Muscle layer of duodenum (tissue), 2 donors: ENCODE measurements around the gene GALNT16.

Experiments
- H3K27ac ChIP-seq: one replicate; pipeline ENCODE4 v1.7.0; 2013; ENCODE audit warnings: mild to moderate bottlenecking, low read length
- H3K27me3 ChIP-seq: one replicate; pipeline ENCODE4 v1.7.0; 2013; ENCODE audit warnings: low read depth, mild to moderate bottlenecking, control low read depth, low read length
- H3K36me3 ChIP-seq, 2 donors: one replicate each; pipeline ENCODE4 v1.7.0; 2013; ENCODE audit warnings: low read length in 2 of 2, control low read depth in 1 of 2, mild to moderate bottlenecking in 1 of 2; ENCODE audit not compliant: insufficient read depth in 2 of 2, control insufficient read depth in 1 of 2
- H3K4me1 ChIP-seq, 2 donors: one replicate each; pipeline ENCODE4 v1.7.0; 2013; ENCODE audit warnings: low read length in 2 of 2, mild to moderate bottlenecking in 2 of 2, control low read depth in 1 of 2, moderate library complexity in 1 of 2; ENCODE audit not compliant: insufficient read depth in 2 of 2, control insufficient read depth in 1 of 2
- H3K4me3 ChIP-seq, 2 donors: one replicate each; pipeline ENCODE4 v1.7.0; 2013; ENCODE audit warnings: low read length in 2 of 2, low read depth in 1 of 2, mild to moderate bottlenecking in 1 of 2
- H3K9me3 ChIP-seq, 2 donors: one replicate each; pipeline ENCODE4 v1.7.0; 2013; ENCODE audit warnings: low read length in 2 of 2, control low read depth in 1 of 2, mild to moderate bottlenecking in 1 of 2; ENCODE audit not compliant: control insufficient read depth in 1 of 2
- donor health status: healthy.

The GALNT16 gene

DNA sequence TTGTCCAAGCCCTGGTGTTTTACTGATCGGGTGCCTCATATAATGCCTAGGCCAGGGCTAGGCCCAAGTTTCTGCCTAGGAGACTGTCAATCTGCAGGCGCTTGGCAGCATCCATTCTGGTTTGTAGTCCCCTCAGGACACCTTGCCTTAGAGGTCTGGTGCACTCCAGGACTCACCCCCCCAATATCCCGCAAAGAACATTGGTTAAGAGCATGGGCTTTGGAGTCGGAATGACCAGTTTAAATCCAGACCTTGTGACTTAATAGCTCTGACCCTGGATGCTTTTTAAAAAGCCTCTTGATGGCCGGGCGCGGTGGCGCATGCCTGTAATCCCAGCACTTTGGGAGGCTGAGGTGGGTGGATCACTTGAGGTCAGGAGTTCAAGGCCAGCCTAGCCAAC lies 60.0 kb downstream of the GALNT16 start:
- Histone ChIP-seq H3K36me3 (no peaks in the 10 kb centered on the region), H3K27ac (no peak overlapping the region), H3K9me3 (no peaks in the 10 kb centered on the region), H3K4me3 (no peak overlapping the region), H3K4me1 (peaks cover 8 to 13% of the 10 kb centered on the region in 2 donors), H3K27me3 (no peaks in the 10 kb centered on the region)

GRCh38 chr14:69320581-69321365 lies 60.8 kb downstream of the GALNT16 start:
- Histone ChIP-seq H3K36me3 (no peaks in the 10 kb centered on the region), H3K4me1 (peaks cover 8 to 13% of the 10 kb centered on the region in 2 donors), H3K27me3 (no peaks in the 10 kb centered on the region), H3K27ac (no peak overlapping the region), H3K9me3 (no peaks in the 10 kb centered on the region), H3K4me3 (no peak overlapping the region)

DNA sequence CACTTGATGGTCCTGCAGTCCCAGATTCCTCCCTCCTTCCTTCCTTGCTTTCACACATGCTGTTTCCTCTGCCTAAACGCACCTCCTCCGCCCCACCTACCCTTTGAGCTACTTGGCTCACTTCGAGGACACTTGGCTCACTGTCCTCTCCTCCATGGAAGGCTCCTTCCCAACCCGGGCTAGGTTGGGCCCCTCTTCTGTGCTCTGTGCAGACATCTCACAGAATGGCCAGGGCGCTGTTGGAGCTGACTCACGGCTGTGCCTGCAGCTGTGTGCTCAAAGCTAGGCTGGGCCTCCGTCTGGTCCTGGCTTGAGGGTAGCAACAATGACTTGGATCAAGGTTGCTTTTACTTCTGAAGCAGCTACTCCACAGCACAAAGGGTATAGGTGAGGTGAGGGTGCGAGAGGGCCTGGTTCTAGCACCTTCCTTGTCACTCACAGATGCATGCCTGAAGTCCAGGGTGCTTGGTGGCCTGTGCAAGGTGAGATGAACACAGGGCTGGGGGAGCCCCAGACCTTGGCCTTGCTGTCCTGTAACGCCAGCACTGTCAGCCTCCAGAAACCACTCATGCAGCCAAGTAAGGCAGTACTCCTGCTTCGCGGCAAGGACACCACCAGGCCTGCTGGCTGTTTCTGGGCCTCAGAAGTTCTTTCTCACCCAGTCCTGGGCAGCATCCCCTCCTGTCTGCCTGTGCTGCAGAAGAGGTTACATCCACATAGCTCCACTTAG lies 61.8 kb downstream of the GALNT16 start:
- H3K27ac ChIP-seq: no peak overlapping the region
- H3K36me3 ChIP-seq: no peaks in the 10 kb centered on the region
- no peak overlapping the region for H3K4me3 ChIP-seq

DNA sequence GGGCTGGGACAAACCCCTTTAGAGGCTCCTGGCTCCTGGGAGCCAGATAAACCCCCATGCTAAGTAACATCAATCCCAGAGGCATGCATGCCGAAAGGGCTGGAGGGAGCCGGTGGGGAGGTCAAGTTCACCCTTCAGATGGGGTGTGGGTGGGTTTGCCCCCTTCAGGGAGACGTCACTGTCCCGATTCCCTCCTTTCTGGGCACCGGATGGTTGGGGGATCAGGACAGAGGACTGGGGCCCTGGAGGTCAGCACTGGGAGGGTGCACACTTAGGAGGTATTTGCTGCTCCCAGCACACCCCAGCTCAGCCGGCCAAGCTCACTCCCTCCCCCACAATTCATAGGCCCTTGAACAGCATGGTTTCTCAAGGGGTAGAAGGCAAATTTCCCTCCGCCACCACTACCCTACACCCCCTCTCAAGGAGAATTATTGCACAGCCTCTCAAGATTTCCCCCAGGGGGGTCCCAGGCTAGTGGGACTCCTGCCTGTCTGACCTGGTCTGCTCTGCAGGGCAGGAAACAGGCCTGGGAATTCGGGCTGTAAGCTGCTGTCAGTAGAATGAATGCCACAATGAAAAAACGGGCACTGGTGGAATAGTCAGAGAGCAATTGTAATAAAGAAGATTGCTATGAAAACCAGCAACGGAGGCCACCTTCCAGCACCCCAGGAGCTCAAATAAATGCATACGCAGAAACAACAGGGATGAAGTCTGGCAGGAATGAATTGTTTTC lies 63.5 kb downstream of the GALNT16 start:
- Histone ChIP-seq H3K27ac (no peak overlapping the region), H3K27me3 (no peaks in the 10 kb centered on the region), H3K4me1 (no peaks in the 10 kb centered on the region), H3K36me3 (no peaks in the 10 kb centered on the region), H3K4me3 (no peak overlapping the region), H3K9me3 (no peaks in the 10 kb centered on the region)

More for the DNA sequence above, 61.8 kb downstream of the GALNT16 start:
- Histone ChIP-seq H3K9me3 (no peaks in the 10 kb centered on the region), H3K4me1 (peaks cover 8 to 10% of the 10 kb centered on the region in 2 donors), H3K27me3 (no peaks in the 10 kb centered on the region)

DNA sequence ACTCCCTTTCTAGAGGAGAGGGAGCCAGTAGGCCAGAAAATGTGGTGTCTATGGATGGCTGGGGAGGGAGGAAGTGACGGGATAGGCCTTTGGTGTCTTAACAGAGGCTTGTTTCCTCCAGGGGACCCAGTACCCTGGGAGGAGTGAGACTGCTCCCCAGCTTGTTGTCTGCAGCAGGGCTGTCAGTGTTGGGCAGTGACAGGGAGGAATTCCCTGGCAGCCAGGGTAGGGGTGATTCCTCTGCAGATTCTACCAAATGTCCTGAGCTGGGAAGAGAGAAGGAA lies 64.0 kb downstream of the GALNT16 start:
- no peak overlapping the region for H3K4me3 ChIP-seq

GRCh38 chr14:69324341-69324931 lies 64.5 kb downstream of the GALNT16 start:
- no peak overlapping the region for H3K27ac ChIP-seq

More for the DNA sequence above, 64.0 kb downstream of the GALNT16 start:
- Histone ChIP-seq H3K27me3 (no peaks in the 10 kb centered on the region), H3K4me1 (no peaks in the 10 kb centered on the region), H3K27ac (no peak overlapping the region), H3K36me3 (no peaks in the 10 kb centered on the region), H3K9me3 (no peaks in the 10 kb centered on the region)

GRCh38 chr14:69325086-69325485 lies 65.1 kb downstream of the GALNT16 start:
- Histone ChIP-seq H3K9me3 (no peaks in the 10 kb centered on the region), H3K27ac (no peak overlapping the region), H3K4me3 (no peak overlapping the region), H3K4me1 (no peaks in the 10 kb centered on the region), H3K27me3 (no peaks in the 10 kb centered on the region), H3K36me3 (no peaks in the 10 kb centered on the region)

More at GRCh38 chr14:69324341-69324931, 64.5 kb downstream of the GALNT16 start:
- no peak overlapping the region for H3K4me3 ChIP-seq
- no peaks in the 10 kb centered on the region for H3K36me3 ChIP-seq
- H3K4me1 ChIP-seq: no peaks in the 10 kb centered on the region
- no peaks in the 10 kb centered on the region for H3K9me3 ChIP-seq
- no peaks in the 10 kb centered on the region for H3K27me3 ChIP-seq

- no peaks in the 10 kb centered on the region for H3K9me3 ChIP-seq
- H3K27ac ChIP-seq: no peak overlapping the region
- H3K4me1 ChIP-seq: no peaks in the 10 kb centered on the region
- H3K36me3 ChIP-seq: no peaks in the 10 kb centered on the region
- H3K4me3 ChIP-seq: no peak overlapping the region
- no peaks in the 10 kb centered on the region for H3K27me3 ChIP-seq
Measured at GRCh38 chr14:69325646-69326265, 65.8 kb downstream of the GALNT16 start.

DNA sequence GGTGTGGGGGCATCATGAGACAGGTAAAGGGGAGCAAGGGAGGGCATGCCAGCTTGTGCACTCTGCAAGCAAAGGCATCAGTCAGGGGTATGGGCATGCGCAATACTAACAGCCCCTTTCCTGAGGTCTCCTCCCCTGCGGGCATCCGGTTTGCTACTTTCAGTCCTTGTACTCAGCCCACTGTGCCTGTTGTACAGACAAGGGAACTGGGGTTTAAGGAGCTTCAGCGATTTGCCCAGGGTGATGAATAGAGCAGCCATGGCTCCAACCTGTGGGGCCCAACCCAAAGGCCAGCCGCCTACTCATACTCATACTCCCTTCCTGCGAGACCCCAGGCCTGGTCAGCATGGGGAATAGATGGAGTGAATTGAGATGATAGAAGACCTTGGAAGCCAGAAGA lies 66.7 kb downstream of the GALNT16 start:
- Histone ChIP-seq H3K27ac (no peak overlapping the region), H3K9me3 (no peaks in the 10 kb centered on the region), H3K4me1 (no peaks in the 10 kb centered on the region), H3K4me3 (no peak overlapping the region), H3K36me3 (no peaks in the 10 kb centered on the region), H3K27me3 (no peaks in the 10 kb centered on the region)

DNA sequence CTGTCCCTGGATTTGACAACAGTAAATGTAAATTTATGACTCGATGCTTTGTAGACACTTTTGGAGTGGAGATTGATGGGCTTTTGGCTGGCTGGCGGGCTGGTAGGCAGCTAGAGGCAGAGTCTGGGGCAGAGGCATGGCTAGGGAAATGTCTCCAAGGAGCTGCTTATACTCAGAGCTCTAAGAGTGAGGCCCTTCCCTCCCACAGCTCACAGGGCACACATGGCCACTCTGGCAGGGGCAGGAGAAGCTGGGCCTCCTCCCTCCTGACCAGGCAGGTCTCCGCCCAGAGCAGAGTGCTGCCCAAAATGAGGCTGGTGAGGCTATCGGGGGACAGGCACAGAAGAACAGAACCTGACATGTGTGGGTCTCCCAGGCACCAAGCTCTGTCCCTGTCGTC lies 67.5 kb downstream of the GALNT16 start:
- no peak overlapping the region for H3K27ac ChIP-seq
- no peaks in the 10 kb centered on the region for H3K36me3 ChIP-seq
- no peaks in the 10 kb centered on the region for H3K4me1 ChIP-seq
- no peaks in the 10 kb centered on the region for H3K27me3 ChIP-seq
- H3K4me3 ChIP-seq: no peak overlapping the region
- H3K9me3 ChIP-seq: no peaks in the 10 kb centered on the region

GRCh38 chr14:69328317-69328716 lies 68.4 kb downstream of the GALNT16 start:
- Histone ChIP-seq H3K4me3 (no peak overlapping the region), H3K36me3 (no peaks in the 10 kb centered on the region), H3K27ac (no peak overlapping the region)

More at GRCh38 chr14:69328317-69328716, 68.4 kb downstream of the GALNT16 start:
- Histone ChIP-seq H3K9me3 (no peaks in the 10 kb centered on the region), H3K4me1 (no peaks in the 10 kb centered on the region), H3K27me3 (no peaks in the 10 kb centered on the region)
